HG03378 (cell line): ENCODE results near the gene MAP1LC3B2.
A peak's percentile ranks its signal among the peaks of the same experiment; 100 is the strongest.

Experiments
- ATAC-seq: cut with Tn5 transposase; IDR thresholded peaks from one replicate; pipeline ENCODE4 v1.9.1; 2021; ENCODE audit warnings: mild to moderate bottlenecking, moderate library complexity; ENCODE audit not compliant: unreplicated experiment

MAP1LC3B2 gene

GRCh38 chr12:116537101-116537904, 21.9 kb upstream of the MAP1LC3B2 start:
- peak; percentile 43 for ATAC-seq

- peak; percentile 65 for ATAC-seq
These were observed 21.0 kb upstream of the MAP1LC3B2 start for GRCh38 chr12:116538076-116538591.

- ATAC-seq, result no peak
These were observed 20.4 kb upstream of the MAP1LC3B2 start for GRCh38 chr12:116538682-116539305.

GRCh38 chr12:116539361-116539771, 19.8 kb upstream of the MAP1LC3B2 start:
- ATAC-seq, result no peak

GRCh38 chr12:116539905-116540482, 19.2 kb upstream of the MAP1LC3B2 start:
- no peak for ATAC-seq

GRCh38 chr12:116540622-116541152, 18.5 kb upstream of the MAP1LC3B2 start:
- ATAC-seq, result no peak

GRCh38 chr12:116541547-116542344, 17.4 kb upstream of the MAP1LC3B2 start:
- no peak for ATAC-seq

GRCh38 chr12:116542345-116542956, 16.7 kb upstream of the MAP1LC3B2 start:
- no peak for ATAC-seq

GRCh38 chr12:116544656-116545055, 14.5 kb upstream of the MAP1LC3B2 start:
- no peak for ATAC-seq

GRCh38 chr12:116545144-116545543, 14.0 kb upstream of the MAP1LC3B2 start:
- no peak for ATAC-seq

- ATAC-seq, result no peak
These were observed 13.2 kb upstream of the MAP1LC3B2 start for GRCh38 chr12:116545936-116546335.

GRCh38 chr12:116547955-116548501, 11.2 kb upstream of the MAP1LC3B2 start:
- ATAC-seq, result peak; percentile 89

GRCh38 chr12:116549993-116550392, 9.2 kb upstream of the MAP1LC3B2 start:
- ATAC-seq, result no peak

GRCh38 chr12:116551151-116551550, 8.0 kb upstream of the MAP1LC3B2 start:
- no peak for ATAC-seq

GRCh38 chr12:116551619-116551951, 7.6 kb upstream of the MAP1LC3B2 start:
- no peak for ATAC-seq

- no peak for ATAC-seq
These were observed 7.0 kb upstream of the MAP1LC3B2 start for GRCh38 chr12:116551952-116552772.

- no peak for ATAC-seq
These were observed 6.3 kb upstream of the MAP1LC3B2 start for GRCh38 chr12:116552773-116553373.

GRCh38 chr12:116556356-116556952, 2.7 kb upstream of the MAP1LC3B2 start:
- ATAC-seq, result no peak
